MM.1S (cell line): Measurements from ENCODE around the gene SPDYE2.
"Not testable (repeated sequence)": the region's sequence is repeated elsewhere in the genome, so short reads cannot be mapped to it uniquely, and the experiment has no call there.

Source experiments
- DNase-seq: peaks from one replicate; pipeline ENCODE4 v3.0.0-alpha.2; 2015
- H2AFZ ChIP-seq: fragments of 300-600 bp; sonication (generic); 2 replicates; pipeline ENCODE4 v1.6.0; 2016; ENCODE audit warnings: antibody characterized with exemption, low read length
- H3F3A ChIP-seq: fragments of 300-600 bp; sonication (generic); 2 replicates; pipeline ENCODE4 v1.6.1; 2016; ENCODE audit warnings: mild to moderate bottlenecking, antibody characterized with exemption, low read length, moderate library complexity, mixed read lengths; ENCODE audit not compliant: insufficient read depth
- H3K27ac ChIP-seq: fragments of 300-600 bp; sonication (generic); 2 replicates; pipeline ENCODE4 v1.5.1; 2016; ENCODE audit warnings: mild to moderate bottlenecking, low read length
- H3K27me3 ChIP-seq: fragments of 300-600 bp; sonication (generic); replicated peaks from 2 replicates; pipeline ENCODE4 v1.6.0; 2016; ENCODE audit warnings: low read length; ENCODE audit not compliant: insufficient read depth
- H3K36me3 ChIP-seq: fragments of 300-600 bp; sonication (generic); replicated peaks from 2 replicates; pipeline ENCODE4 v1.6.1; 2016; ENCODE audit warnings: mild to moderate bottlenecking, low read length, mixed read lengths; ENCODE audit not compliant: insufficient read depth
- H3K4me1 ChIP-seq: fragments of 300-600 bp; sonication (generic); 2 replicates; pipeline ENCODE4 v1.6.1; 2016; ENCODE audit warnings: low read length, mixed read lengths
- H3K4me2 ChIP-seq: fragments of 300-600 bp; sonication (generic); 2 replicates; pipeline ENCODE4 v1.6.0; 2016; ENCODE audit warnings: low read depth, low read length
- H3K4me3 ChIP-seq: fragments of 300-600 bp; sonication (generic); 2 replicates; pipeline ENCODE4 v1.5.1; 2016; ENCODE audit warnings: low read length, mixed read lengths
- H3K79me2 ChIP-seq: fragments of 300-600 bp; sonication (generic); 2 replicates; pipeline ENCODE4 v1.6.1; 2016; ENCODE audit warnings: mixed run types, low read length, mixed read lengths
- H3K9ac ChIP-seq: fragments of 300-600 bp; sonication (generic); 2 replicates; pipeline ENCODE4 v1.6.1; 2016; ENCODE audit warnings: low read length, mixed read lengths
- H3K9me2 ChIP-seq: fragments of 300-600 bp; sonication (generic); replicated peaks from 2 replicates; pipeline ENCODE4 v1.6.1; 2016; ENCODE audit warnings: mild to moderate bottlenecking, low read length, mixed read lengths; ENCODE audit not compliant: insufficient read depth
- H3K9me3 ChIP-seq: fragments of 300-600 bp; sonication (generic); replicated peaks from 2 replicates; pipeline ENCODE4 v1.6.1; 2016; ENCODE audit warnings: mild to moderate bottlenecking, low read length, mixed read lengths; ENCODE audit not compliant: insufficient read depth
- H4K20me1 ChIP-seq: fragments of 300-600 bp; sonication (generic); 2 replicates; pipeline ENCODE4 v1.6.1; 2016; ENCODE audit warnings: mild to moderate bottlenecking, low read length, moderate library complexity, mixed read lengths; ENCODE audit not compliant: insufficient read depth

SPDYE2 gene

GRCh38 chr7:102527822-102528793 is 22.9 kb upstream of the SPDYE2 start:
- not testable (repeated sequence) for H3K4me2 ChIP-seq, H3K9me3 ChIP-seq, H3K27ac ChIP-seq, DNase-seq, H3K9me2 ChIP-seq, H3K27me3 ChIP-seq, H3K79me2 ChIP-seq, H3F3A ChIP-seq, H2AFZ ChIP-seq, H3K4me1 ChIP-seq, H4K20me1 ChIP-seq, H3K4me3 ChIP-seq, H3K9ac ChIP-seq, H3K36me3 ChIP-seq

- H3K27ac ChIP-seq, H3K36me3 ChIP-seq, H3K9me3 ChIP-seq: not testable (repeated sequence)
Measured at GRCh38 chr7:102531583-102531982, 19.4 kb upstream of the SPDYE2 start.

GRCh38 chr7:102532127-102532526 is 18.9 kb upstream of the SPDYE2 start:
- not testable (repeated sequence) for H2AFZ ChIP-seq, H3K9me3 ChIP-seq, H3K27me3 ChIP-seq, DNase-seq, H3K4me1 ChIP-seq, H3K36me3 ChIP-seq, H3K9ac ChIP-seq, H3K79me2 ChIP-seq, H3K27ac ChIP-seq, H4K20me1 ChIP-seq, H3K9me2 ChIP-seq, H3F3A ChIP-seq, H3K4me3 ChIP-seq, H3K4me2 ChIP-seq

More at GRCh38 chr7:102531583-102531982, 19.4 kb upstream of the SPDYE2 start:
- H3K4me1 ChIP-seq, H4K20me1 ChIP-seq, H3F3A ChIP-seq, H3K27me3 ChIP-seq, H3K4me2 ChIP-seq, H3K9ac ChIP-seq, H2AFZ ChIP-seq, H3K79me2 ChIP-seq, H3K9me2 ChIP-seq, H3K4me3 ChIP-seq, DNase-seq: not testable (repeated sequence)

- H3K9ac ChIP-seq, H2AFZ ChIP-seq, H3K27ac ChIP-seq, H4K20me1 ChIP-seq, H3K9me3 ChIP-seq, H3K36me3 ChIP-seq, H3K4me2 ChIP-seq, H3K9me2 ChIP-seq, H3F3A ChIP-seq, DNase-seq, H3K4me1 ChIP-seq, H3K79me2 ChIP-seq, H3K4me3 ChIP-seq, H3K27me3 ChIP-seq: not testable (repeated sequence)
Measured at GRCh38 chr7:102535062-102535615, 15.9 kb upstream of the SPDYE2 start.

GRCh38 chr7:102540604-102541003 is 10.4 kb upstream of the SPDYE2 start:
- H3K4me2 ChIP-seq, H3K9me2 ChIP-seq, H2AFZ ChIP-seq, H3K4me3 ChIP-seq, H3K4me1 ChIP-seq, H3K79me2 ChIP-seq, H3K36me3 ChIP-seq, H3K9ac ChIP-seq, H3K27me3 ChIP-seq, DNase-seq, H3F3A ChIP-seq, H4K20me1 ChIP-seq, H3K27ac ChIP-seq, H3K9me3 ChIP-seq: not testable (repeated sequence)

- not testable (repeated sequence) for H3K36me3 ChIP-seq, H3K27me3 ChIP-seq, H3K9me3 ChIP-seq, H3K9ac ChIP-seq, DNase-seq, H3K9me2 ChIP-seq, H3K4me1 ChIP-seq, H3K79me2 ChIP-seq, H3F3A ChIP-seq, H3K4me3 ChIP-seq, H2AFZ ChIP-seq, H3K4me2 ChIP-seq, H3K27ac ChIP-seq, H4K20me1 ChIP-seq
Measured at GRCh38 chr7:102542083-102542482, 8.9 kb upstream of the SPDYE2 start.

- not testable (repeated sequence) for H2AFZ ChIP-seq, H3K4me1 ChIP-seq, H3K9me3 ChIP-seq, H3K27me3 ChIP-seq, H3F3A ChIP-seq, H3K4me2 ChIP-seq, H3K79me2 ChIP-seq, H3K9ac ChIP-seq, H3K36me3 ChIP-seq, H4K20me1 ChIP-seq, H3K9me2 ChIP-seq, H3K4me3 ChIP-seq, DNase-seq, H3K27ac ChIP-seq
Measured at GRCh38 chr7:102542771-102543170, 8.3 kb upstream of the SPDYE2 start.

GRCh38 chr7:102543596-102543995 is 7.4 kb upstream of the SPDYE2 start, which contains the start of gene UPK3BL2:
Gene UPK3BL2 (minus strand): TSS chr7:102543696. CDS start chr7:102543636, 60 bp downstream.
- not testable (repeated sequence) for H3K79me2 ChIP-seq, H3K4me3 ChIP-seq, H3K9ac ChIP-seq, H3K36me3 ChIP-seq, H3K9me2 ChIP-seq, H3K27me3 ChIP-seq, H3F3A ChIP-seq, H2AFZ ChIP-seq, H3K4me1 ChIP-seq, H4K20me1 ChIP-seq, DNase-seq, H3K4me2 ChIP-seq, H3K9me3 ChIP-seq, H3K27ac ChIP-seq
